Endothelial cell of umbilical vein (primary cell): ENCODE measurements around the gene GSDME. TPM values are rescaled to one million over a fixed set of nuclear protein-coding genes. Genes with fewer than 3 reads are reported as not detected.

Experiments used
- BruUV-seq: library from RNA; stranded (reverse); fragments of 400-500 nt; replicated peaks from 2 replicates; lab custom pipeline; 2021; lab: Mats Ljungman, UMichigan
- CTCF ChIA-PET: fragments of 300-600, 350-600 bp; sonication (Branson Sonifier 250); formaldehyde crosslinking; loops from one replicate; lab custom pipeline; 2021; ENCODE audit warnings: antibody characterized with exemption, inconsistent platforms; lab: Charles Lee
- POLR2A ChIA-PET: fragments of 300-600, 350-600 bp; sonication (Branson Sonifier 250); formaldehyde crosslinking; loops from one replicate; lab custom pipeline; 2021; ENCODE audit warnings: antibody characterized with exemption, inconsistent platforms; lab: Charles Lee
- DNase-seq: peaks from one replicate; pipeline ENCODE4 v3.0.0-alpha.2; 2011; ENCODE audit warnings: low read depth, low spot score
- FAIRE-seq: peaks from 2 replicates; lab custom pipeline; 2011; peaks lifted over from hg19 to GRCh38; lab: Jason Lieb, UNC
- H2AFZ ChIP-seq: 2 replicates; pipeline ENCODE4 v1.6.0; 2012; ENCODE audit warnings: low read depth, low read length, control low read depth, inconsistent platforms
- H3K27ac ChIP-seq: 2 replicates; pipeline ENCODE4 v1.5.1; 2011; ENCODE audit warnings: low read depth, mild to moderate bottlenecking, control low read depth, low read length, moderate library complexity; ENCODE audit not compliant: insufficient read depth
- H3K27me3 ChIP-seq, 2 experiments: 2 replicates each; pipeline versions ENCODE4 v1.6.0 to v1.6.1; 2011; ENCODE audit warnings: low read length in 2 of 2, mixed read lengths in 1 of 2; ENCODE audit not compliant: control insufficient read depth in 2 of 2, insufficient read depth in 2 of 2
- H3K36me3 ChIP-seq, 2 experiments: 2 replicates in 1 of 2; 3 replicates in 1 of 2; pipeline ENCODE4 v1.5.1; 2011; ENCODE audit warnings: low read length in 2 of 2, mild to moderate bottlenecking in 1 of 2, moderate library complexity in 1 of 2; ENCODE audit not compliant: control insufficient read depth in 2 of 2, insufficient read depth in 2 of 2; ENCODE audit errors: extremely low read depth in 1 of 2
- H3K4me1 ChIP-seq: 3 replicates; pipeline ENCODE4 v1.5.1; 2011; ENCODE audit warnings: mild to moderate bottlenecking, low read length; ENCODE audit not compliant: control insufficient read depth, insufficient read depth; ENCODE audit errors: extremely low read depth
- H3K4me2 ChIP-seq: 2 replicates; pipeline ENCODE4 v1.6.1; 2011; ENCODE audit warnings: low read length, control low read depth, mixed read lengths; ENCODE audit not compliant: insufficient read depth
- H3K4me3 ChIP-seq, 3 experiments: fragments of 200-600 bp in 1 of 3; sonication (generic), shearing (Covaris generic) in 1 of 3; replicated peaks in 1 of 3; 2 replicates each; pipeline ENCODE4 v1.5.1; 2011 to 2016; ENCODE audit warnings: control low read depth in 3 of 3, low read length in 3 of 3, mild to moderate bottlenecking in 2 of 3, inconsistent platforms in 1 of 3, low read depth in 1 of 3, moderate library complexity in 1 of 3; ENCODE audit not compliant: insufficient read depth in 1 of 3
- H3K79me2 ChIP-seq: 2 replicates; pipeline ENCODE4 v1.6.0; 2012; ENCODE audit warnings: low read length, inconsistent platforms; ENCODE audit not compliant: control insufficient read depth, insufficient read depth
- H3K9ac ChIP-seq: replicated peaks from 2 replicates; pipeline ENCODE3; 2011; ENCODE audit warnings: low read length, control low read depth; ENCODE audit not compliant: insufficient read depth; ENCODE audit errors: extremely low read depth
- H3K9me1 ChIP-seq: replicated peaks from 3 replicates; pipeline ENCODE4 v1.6.0; 2011; ENCODE audit warnings: mild to moderate bottlenecking, low read length; ENCODE audit not compliant: control insufficient read depth, insufficient read depth; ENCODE audit errors: extremely low read depth
- H3K9me3 ChIP-seq: replicated peaks from 2 replicates; pipeline ENCODE4 v1.5.1; 2012; ENCODE audit warnings: low read length, inconsistent platforms; ENCODE audit not compliant: control insufficient read depth, insufficient read depth
- H4K20me1 ChIP-seq: replicated peaks from 2 replicates; pipeline ENCODE3; 2011; ENCODE audit warnings: mild to moderate bottlenecking, low read length; ENCODE audit not compliant: control insufficient read depth, insufficient read depth; ENCODE audit errors: extremely low read depth
- EZH2 ChIP-seq: IDR thresholded peaks from 2 replicates; pipeline ENCODE4 v1.6.1; 2012; ENCODE audit warnings: borderline replicate concordance, low read depth, mild to moderate bottlenecking, moderate library complexity, low read length, inconsistent platforms; ENCODE audit not compliant: severe bottlenecking
- FOS ChIP-seq: IDR thresholded peaks from 2 replicates; pipeline ENCODE4 v1.6.1; 2011; ENCODE audit warnings: mild to moderate bottlenecking, low read length, moderate library complexity, borderline replicate concordance; ENCODE audit not compliant: insufficient read depth
- GATA2 ChIP-seq: IDR thresholded peaks from 2 replicates; pipeline ENCODE4 v1.7.0; 2011; ENCODE audit warnings: low read depth, mild to moderate bottlenecking, moderate library complexity, mixed read lengths, low read length; ENCODE audit not compliant: insufficient read length, insufficient read depth
- JUN ChIP-seq: IDR thresholded peaks from 2 replicates; pipeline ENCODE4 v1.6.1; 2011; ENCODE audit warnings: borderline replicate concordance, low read depth; ENCODE audit not compliant: insufficient read length, insufficient read depth
- POLR2A ChIP-seq: IDR thresholded peaks from 2 replicates; pipeline ENCODE4 v1.6.1; 2012; ENCODE audit warnings: low read depth, mild to moderate bottlenecking, control low read depth, low read length
- POLR2AphosphoS5 ChIP-seq: IDR thresholded peaks from 2 replicates; pipeline ENCODE4 v1.6.1; 2012; ENCODE audit warnings: low read depth, mild to moderate bottlenecking, control low read depth, low read length, moderate library complexity; ENCODE audit not compliant: insufficient read depth
- dilution Hi-C: fragments of 300-500 bp; cut with MboI; formaldehyde crosslinking; loops from one replicate; pipeline ENCODE4 v1.15.0; 2019; ENCODE audit warnings: low sequenced_read_pairs; ENCODE audit not compliant: extremely low pct_ligation_motif_present
- intact Hi-C: fragments of 100-400 bp; cut with micrococcal nuclease; formaldehyde crosslinking; loops from one replicate; pipeline ENCODE4 v1.10.0; 2022
- polyA plus RNA-seq, 4 experiments: library from polyadenylated mRNA; depleted of rRNA in 3 of 4; stranded (reverse) in 3 of 4; unstranded in 1 of 4; fragments of >200 nt; gene quantifications; 2 replicates each; pipeline versions ENCODE4 v1.2.1 to v1.2.3, GENCODE V29; 2011 to 2012; ENCODE audit warnings: missing spikeins in 1 of 4
- total RNA-seq: library from RNA; stranded (reverse); gene quantifications from 2 replicates; pipeline ENCODE4 v1.2.3, GENCODE V29; 2021
- TF ChIP-seq, protein P1 (sequence below), 2 donors: IDR thresholded peaks; 1 replicate in 1 of 2; 2 replicates in 1 of 2; pipeline ENCODE4 v1.5.1; 2011; ENCODE audit warnings: low read length in 2 of 2, mild to moderate bottlenecking in 2 of 2, moderate library complexity in 2 of 2, control low read depth in 1 of 2, inconsistent platforms in 1 of 2, low read depth in 1 of 2; ENCODE audit not compliant: insufficient read depth in 1 of 2; ENCODE audit errors: extremely low read depth in 1 of 2
- TF ChIP-seq, protein P2 (sequence below): IDR thresholded peaks from 2 replicates; pipeline ENCODE4 v1.6.1; 2011; ENCODE audit not compliant: insufficient read depth, insufficient read length

Gene GSDME
- total and polyA plus RNA-seq, 2 donors (not counting 3 experiments of a cell fraction or from before 2014, with no cell fraction given), result 21.1 to 23.4 TPM

DNA sequence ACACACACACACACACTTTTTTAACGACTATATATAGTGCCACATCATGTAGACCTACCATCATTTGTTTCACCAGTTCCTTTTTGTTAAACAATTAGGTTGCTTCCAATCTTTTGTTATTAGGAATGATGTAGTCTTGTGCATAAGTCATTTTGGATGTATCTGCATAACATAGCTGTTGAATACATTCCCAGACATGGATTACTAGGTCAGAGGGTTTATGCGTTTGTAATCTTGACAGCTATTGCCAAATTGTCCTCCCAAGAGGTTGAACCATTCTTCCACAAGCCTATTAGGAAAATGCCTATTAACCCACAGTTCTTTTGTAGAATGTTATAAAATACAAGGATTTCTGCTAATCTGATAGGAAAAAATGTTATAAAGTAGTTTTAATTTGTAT lies 96.7 kb downstream of the GSDME start:
- DNase-seq (no peak), FAIRE-seq (no peak)
- H2AFZ ChIP-seq, result no peak overlapping the region
- no peaks in the 10 kb centered on the region for H3K79me2 ChIP-seq
- no peaks in the 10 kb centered on the region for H3K36me3 ChIP-seq
- no peak overlapping the region for H3K4me3 ChIP-seq
- no peaks in the 10 kb centered on the region for H3K4me1 ChIP-seq
- CTCF ChIA-PET, result no interaction called here
- H3K27me3 ChIP-seq, result no peaks in the 10 kb centered on the region
- no peaks in the 10 kb centered on the region for H3K9me1 ChIP-seq
- POLR2A ChIA-PET, result no interaction called here
- intact Hi-C loops (loop anchor here (10.0 kb wide), 1 partner anchor 726 kb away; no protein-coding TSS in a partner anchor), dilution Hi-C loops (no loop called here)
- no peak overlapping the region for H3K9ac ChIP-seq
- no peak for TF ChIP-seq POLR2A
- no peak for TF ChIP-seq FOS
- no peak for TF ChIP-seq GATA2
- no peak for TF ChIP-seq EZH2
- TF ChIP-seq POLR2AphosphoS5, result no peak
- TF ChIP-seq JUN, result no peak
- no peak overlapping the region for H3K4me2 ChIP-seq
- no peaks in the 10 kb centered on the region for H4K20me1 ChIP-seq
- no TSS peak for BruUV-seq
- no peaks in the 10 kb centered on the region for H3K9me3 ChIP-seq
- H3K27ac ChIP-seq, result no peak overlapping the region

DNA sequence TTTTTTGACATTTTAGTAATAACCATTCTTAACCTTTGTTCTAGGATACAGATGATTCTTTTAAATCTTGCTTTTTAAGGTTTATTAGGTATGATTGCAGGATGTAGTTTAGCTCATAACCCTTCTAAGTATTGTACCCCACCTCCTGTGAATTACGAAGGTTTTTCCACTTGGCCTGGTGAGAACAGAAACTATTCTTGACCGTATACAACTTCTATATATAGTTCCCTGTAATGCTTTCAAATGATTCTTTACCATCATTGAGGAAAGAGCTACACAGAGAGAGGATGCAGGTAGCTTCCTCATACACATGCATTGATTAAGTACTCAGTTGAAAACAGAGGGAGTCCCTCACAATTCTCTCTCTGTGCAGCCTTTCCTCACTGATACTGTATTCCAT lies 97.8 kb downstream of the GSDME start:
- intact Hi-C loops, result no loop called here
- TF ChIP-seq EZH2 (no peak), JUN (no peak), FOS (no peak), GATA2 (no peak)
- TF ChIP-seq, protein P1, sequence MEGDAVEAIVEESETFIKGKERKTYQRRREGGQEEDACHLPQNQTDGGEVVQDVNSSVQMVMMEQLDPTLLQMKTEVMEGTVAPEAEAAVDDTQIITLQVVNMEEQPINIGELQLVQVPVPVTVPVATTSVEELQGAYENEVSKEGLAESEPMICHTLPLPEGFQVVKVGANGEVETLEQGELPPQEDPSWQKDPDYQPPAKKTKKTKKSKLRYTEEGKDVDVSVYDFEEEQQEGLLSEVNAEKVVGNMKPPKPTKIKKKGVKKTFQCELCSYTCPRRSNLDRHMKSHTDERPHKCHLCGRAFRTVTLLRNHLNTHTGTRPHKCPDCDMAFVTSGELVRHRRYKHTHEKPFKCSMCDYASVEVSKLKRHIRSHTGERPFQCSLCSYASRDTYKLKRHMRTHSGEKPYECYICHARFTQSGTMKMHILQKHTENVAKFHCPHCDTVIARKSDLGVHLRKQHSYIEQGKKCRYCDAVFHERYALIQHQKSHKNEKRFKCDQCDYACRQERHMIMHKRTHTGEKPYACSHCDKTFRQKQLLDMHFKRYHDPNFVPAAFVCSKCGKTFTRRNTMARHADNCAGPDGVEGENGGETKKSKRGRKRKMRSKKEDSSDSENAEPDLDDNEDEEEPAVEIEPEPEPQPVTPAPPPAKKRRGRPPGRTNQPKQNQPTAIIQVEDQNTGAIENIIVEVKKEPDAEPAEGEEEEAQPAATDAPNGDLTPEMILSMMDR (IDR thresholded peaks at IDR 0.05; ENCODE audit: extremely low read depth in 1 of 2, insufficient read depth in 1 of 2, low read depth in 1 of 2, low read length in 2 of 2), result no peak
- TF ChIP-seq, protein P2, sequence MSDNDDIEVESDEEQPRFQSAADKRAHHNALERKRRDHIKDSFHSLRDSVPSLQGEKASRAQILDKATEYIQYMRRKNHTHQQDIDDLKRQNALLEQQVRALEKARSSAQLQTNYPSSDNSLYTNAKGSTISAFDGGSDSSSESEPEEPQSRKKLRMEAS, result no peak

More for the DNA sequence above, 97.8 kb downstream of the GSDME start:
- Histone ChIP-seq H3K9me3 (no peaks in the 10 kb centered on the region), H2AFZ (no peak overlapping the region), H3K9me1 (no peaks in the 10 kb centered on the region), H3K27me3 (no peaks in the 10 kb centered on the region), H3K4me3 (no peak overlapping the region), H3K9ac (no peak overlapping the region), H3K27ac (no peak overlapping the region), H3K79me2 (no peaks in the 10 kb centered on the region), H3K4me1 (no peaks in the 10 kb centered on the region), H3K36me3 (no peaks in the 10 kb centered on the region), H4K20me1 (no peaks in the 10 kb centered on the region), H3K4me2 (no peak overlapping the region)
- POLR2A ChIA-PET, result no interaction called here
- BruUV-seq, result no TSS peak
- dilution Hi-C loops, result no loop called here
- no peak for FAIRE-seq
- DNase-seq, result no peak
- CTCF ChIA-PET, result no interaction called here
